H9 (cell line): ENCODE results near the gene TRAF3. TPM values are rescaled to one million over a fixed set of nuclear protein-coding genes. Genes with fewer than 3 reads are reported as not detected.

ENCODE experiments used
- DNase-seq: peaks from one replicate; pipeline ENCODE4 v3.0.0-alpha.2; 2017
- H2AFZ ChIP-seq: one replicate; pipeline ENCODE4 v1.6.1; 2013; ENCODE audit warnings: mild to moderate bottlenecking, low read length, control low read depth, moderate library complexity
- H2AK5ac ChIP-seq: 2 replicates; pipeline ENCODE4 v1.6.1; 2013; ENCODE audit warnings: low read length, control low read depth, mixed read lengths; ENCODE audit not compliant: insufficient read length
- H2BK120ac ChIP-seq: one replicate; pipeline ENCODE4 v1.6.1; 2013; ENCODE audit warnings: low read depth, mild to moderate bottlenecking, low read length, control low read depth, inconsistent platforms; ENCODE audit not compliant: poor library complexity, severe bottlenecking
- H2BK12ac ChIP-seq: 2 replicates; pipeline ENCODE4 v1.6.1; 2013; ENCODE audit warnings: low read length, control low read depth, mixed read lengths, low read depth; ENCODE audit not compliant: insufficient read length
- H2BK15ac ChIP-seq: 2 replicates; pipeline ENCODE4 v1.6.1; 2013; ENCODE audit warnings: low read depth, low read length, control low read depth
- H2BK20ac ChIP-seq: one replicate; pipeline ENCODE4 v1.6.1; 2013; ENCODE audit warnings: low read depth, mild to moderate bottlenecking, low read length, control low read depth, inconsistent platforms; ENCODE audit not compliant: poor library complexity, severe bottlenecking
- H2BK5ac ChIP-seq: 2 replicates; pipeline ENCODE4 v1.6.1; 2013; ENCODE audit warnings: low read length, control low read depth, mixed read lengths; ENCODE audit not compliant: insufficient read length
- H3K14ac ChIP-seq: 2 replicates; pipeline ENCODE4 v1.6.1; 2013; ENCODE audit warnings: low read length, control low read depth; ENCODE audit not compliant: insufficient read depth
- H3K18ac ChIP-seq: 2 replicates; pipeline ENCODE4 v1.6.1; 2013; ENCODE audit warnings: low read depth, mild to moderate bottlenecking, mixed read lengths, low read length, control low read depth; ENCODE audit not compliant: insufficient read length
- H3K23ac ChIP-seq: 2 replicates; pipeline ENCODE4 v1.6.1; 2013; ENCODE audit warnings: low read length, control low read depth, mixed read lengths, low read depth; ENCODE audit not compliant: insufficient read length
- H3K23me2 ChIP-seq: 2 replicates; pipeline ENCODE4 v1.6.1; 2013; ENCODE audit warnings: low read depth, mild to moderate bottlenecking, mixed read lengths, low read length, control low read depth; ENCODE audit not compliant: insufficient read length, poor library complexity, severe bottlenecking
- H3K27ac ChIP-seq: 2 replicates; pipeline ENCODE4 v1.5.1; 2013; ENCODE audit warnings: low read length, control low read depth, mixed read lengths, low read depth; ENCODE audit not compliant: insufficient read length
- H3K27me3 ChIP-seq: 2 replicates; pipeline ENCODE4 v1.6.1; 2013; ENCODE audit warnings: low read length, control low read depth, inconsistent platforms; ENCODE audit not compliant: insufficient read depth
- H3K4ac ChIP-seq: 2 replicates; pipeline ENCODE4 v1.6.1; 2013; ENCODE audit warnings: low read depth, mild to moderate bottlenecking, control low read depth, inconsistent platforms, low read length, moderate library complexity
- H3K4me1 ChIP-seq: 2 replicates; pipeline ENCODE4 v1.6.1; 2013; ENCODE audit warnings: low read length, control low read depth, inconsistent platforms; ENCODE audit not compliant: insufficient read depth
- H3K4me2 ChIP-seq: 2 replicates; pipeline ENCODE4 v1.6.1; 2013; ENCODE audit warnings: low read length, control low read depth, mixed read lengths; ENCODE audit not compliant: insufficient read length, insufficient read depth
- H3K56ac ChIP-seq: 2 replicates; pipeline ENCODE4 v1.6.1; 2013; ENCODE audit warnings: low read depth, mild to moderate bottlenecking, mixed read lengths, low read length, control low read depth; ENCODE audit not compliant: insufficient read length
- H3K79me1 ChIP-seq: 2 replicates; pipeline ENCODE4 v1.6.1; 2013; ENCODE audit warnings: low read depth, mild to moderate bottlenecking, moderate library complexity, low read length, control low read depth, inconsistent platforms; ENCODE audit not compliant: insufficient read depth, poor library complexity, severe bottlenecking
- H3K79me2 ChIP-seq: 2 replicates; pipeline ENCODE4 v1.6.1; 2013; ENCODE audit warnings: low read length, control low read depth, inconsistent platforms; ENCODE audit not compliant: insufficient read depth
- H3K9ac ChIP-seq: 2 replicates; pipeline ENCODE4 v1.6.1; 2013; ENCODE audit warnings: low read length, control low read depth, mixed read lengths; ENCODE audit not compliant: insufficient read length; ENCODE audit errors: extremely low read depth
- H3K9me3 ChIP-seq: one replicate; pipeline ENCODE4 v1.6.1; 2013; ENCODE audit warnings: low read depth, low read length, inconsistent platforms; ENCODE audit not compliant: control insufficient read depth
- H3T11ph ChIP-seq: one replicate; pipeline ENCODE4 v1.6.1; 2013; ENCODE audit warnings: mild to moderate bottlenecking, low read length, control low read depth, inconsistent platforms
- H4K20me1 ChIP-seq: one replicate; pipeline ENCODE4 v1.6.1; 2013; ENCODE audit not compliant: control insufficient read depth, insufficient read length, insufficient read depth
- H4K5ac ChIP-seq: 2 replicates; pipeline ENCODE4 v1.6.1; 2013; ENCODE audit warnings: low read depth, mild to moderate bottlenecking, mixed read lengths, low read length, control low read depth; ENCODE audit not compliant: insufficient read length
- H4K8ac ChIP-seq: replicated peaks from 2 replicates; pipeline ENCODE4 v1.6.1; 2013; ENCODE audit warnings: low read length, control low read depth, mixed read lengths, low read depth; ENCODE audit not compliant: insufficient read length
- H4K91ac ChIP-seq: 2 replicates; pipeline ENCODE4 v1.6.1; 2013; ENCODE audit warnings: low read depth, mild to moderate bottlenecking, moderate library complexity, mixed read lengths, low read length, control low read depth; ENCODE audit not compliant: insufficient read length
- H3K27ac Mint-ChIP-seq, 3 experiments: 2 replicates in 2 of 3; 3 replicates in 1 of 3; pipeline ENCODE4 v1.8.0; 2020 to 2021; ENCODE audit warnings: mixed read lengths in 3 of 3, mild to moderate bottlenecking in 1 of 3, moderate library complexity in 1 of 3
- H3K27me3 Mint-ChIP-seq: 2 replicates; pipeline ENCODE4 v1.8.0; 2021; ENCODE audit warnings: low read depth, mild to moderate bottlenecking, moderate library complexity, mixed read lengths
- H3K36me3 Mint-ChIP-seq, 3 experiments: 2 replicates in 2 of 3; 3 replicates in 1 of 3; pipeline ENCODE4 v1.8.0; 2020 to 2021; ENCODE audit warnings: low read depth in 3 of 3, mixed read lengths in 3 of 3; ENCODE audit not compliant: insufficient read depth in 1 of 3
- H3K4me1 Mint-ChIP-seq, 2 experiments: 2 replicates each; pipeline ENCODE4 v1.8.0; 2020; ENCODE audit warnings: mixed read lengths in 2 of 2
- H3K4me3 Mint-ChIP-seq, 2 experiments: 2 replicates in 1 of 2; 3 replicates in 1 of 2; pipeline ENCODE4 v1.8.0; 2020 to 2021; ENCODE audit warnings: mild to moderate bottlenecking in 2 of 2, mixed read lengths in 2 of 2, moderate library complexity in 1 of 2
- H3K9me3 Mint-ChIP-seq, 2 experiments: 2 replicates in 1 of 2; 3 replicates in 1 of 2; pipeline ENCODE4 v1.8.0; 2020; ENCODE audit warnings: mild to moderate bottlenecking in 2 of 2, mixed read lengths in 2 of 2, moderate library complexity in 1 of 2
- WGBS: extraction: QIAGEN DNeasy Blood & Tissue Kit; methylation state at CpG from one replicate; pipeline ENCODE4 v1.1.7; 2013; ENCODE audit warnings: missing lambda C conversion rate, low lambda C conversion rate, mixed read lengths; ENCODE audit not compliant: insufficient read length; ENCODE audit errors: extremely low coverage; 5-methylcytosine and 5-hydroxymethylcytosine counted together
- total RNA-seq: library from RNA; stranded (reverse); gene quantifications from 2 replicates; pipeline ENCODE4 v1.2.1, GENCODE V29; 2021
- TF ChIP-seq, protein P1 (sequence below): fragments of 200-600 bp; sonication (generic); conservative IDR thresholded peaks from 3 replicates; pipeline ENCODE4 v1.8.0; 2021; ENCODE audit warnings: antibody characterized with exemption, mild to moderate bottlenecking

Gene TRAF3
- total RNA-seq, 1 experiment from 2014 or later: 9.6 TPM

DNA sequence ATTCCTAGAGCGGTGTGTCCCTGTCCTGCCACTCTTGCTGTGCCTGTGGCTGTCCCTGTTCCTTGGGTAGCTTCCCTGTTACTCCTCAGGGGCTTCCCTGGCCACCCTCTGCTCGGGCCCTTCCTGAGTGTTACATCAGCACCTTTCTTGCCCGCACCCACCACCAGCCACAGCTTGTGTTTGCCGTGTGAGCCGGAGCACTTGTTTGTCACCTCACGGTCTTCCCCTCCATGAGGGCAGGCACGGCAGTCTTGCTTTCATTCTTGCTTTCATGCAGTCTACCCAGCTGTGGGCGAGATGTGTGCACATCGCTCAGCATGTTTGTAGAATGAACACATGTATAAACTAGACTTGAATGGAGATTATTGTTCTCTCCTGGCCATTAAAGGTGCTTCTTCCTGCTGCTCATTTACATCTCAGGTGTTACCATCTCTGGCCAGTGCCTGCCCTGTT is 42.0 kb downstream of the TRAF3 start:
- Histone ChIP-seq H4K91ac (no peak overlapping the region), H3K9me3 (no peaks in the 10 kb centered on the region), H3K9ac (no peak overlapping the region), H3K4me1 (peaks cover 7% of the 10 kb centered on the region; the same call in 1 of the 2 replicates), H2BK5ac (no peak overlapping the region), H4K8ac (no peak overlapping the region), H2BK15ac (no peak overlapping the region), H3K23ac (no peak overlapping the region), H3K79me2 (no peaks in the 10 kb centered on the region; the same call in 1 of the 2 replicates), H2AK5ac (no peak overlapping the region), H3T11ph (no peak overlapping the region), H3K4me2 (no peak overlapping the region), H3K23me2 (no peaks in the 10 kb centered on the region), H3K14ac (peak overlapping the region; percentile 4; the same call in 1 of the 2 replicates), H3K79me1 (no peaks in the 10 kb centered on the region), H2BK120ac (no peak overlapping the region), H3K56ac (no peak overlapping the region), H3K18ac (peak overlapping the region; percentile 23), H3K4ac (no peak overlapping the region), H2BK20ac (no peak overlapping the region), H3K27me3 (no peaks in the 10 kb centered on the region), H2BK12ac (no peak overlapping the region), H4K5ac (no peak overlapping the region), H2AFZ (no peak overlapping the region), H4K20me1 (no peaks in the 10 kb centered on the region), H3K27ac (no peak overlapping the region)
- no CpG with 5 or more reads among the region's 9 CpGs for WGBS
- H3K36me3 Mint-ChIP-seq: no peaks in the 10 kb centered on the region
- H3K9me3 Mint-ChIP-seq: no peaks in the 10 kb centered on the region
- peaks cover 24 to 25% of the 10 kb centered on the region in 2 experiments for H3K4me1 Mint-ChIP-seq
- DNase-seq: no peak
- no peak overlapping the region for H3K4me3 Mint-ChIP-seq
- H3K27me3 Mint-ChIP-seq: no peaks in the 10 kb centered on the region
- H3K27ac Mint-ChIP-seq: peak overlapping the region in 2 of 3 experiments; percentile 80 to 90; a peak in 5 of 7 replicates
- TF ChIP-seq, protein P1, sequence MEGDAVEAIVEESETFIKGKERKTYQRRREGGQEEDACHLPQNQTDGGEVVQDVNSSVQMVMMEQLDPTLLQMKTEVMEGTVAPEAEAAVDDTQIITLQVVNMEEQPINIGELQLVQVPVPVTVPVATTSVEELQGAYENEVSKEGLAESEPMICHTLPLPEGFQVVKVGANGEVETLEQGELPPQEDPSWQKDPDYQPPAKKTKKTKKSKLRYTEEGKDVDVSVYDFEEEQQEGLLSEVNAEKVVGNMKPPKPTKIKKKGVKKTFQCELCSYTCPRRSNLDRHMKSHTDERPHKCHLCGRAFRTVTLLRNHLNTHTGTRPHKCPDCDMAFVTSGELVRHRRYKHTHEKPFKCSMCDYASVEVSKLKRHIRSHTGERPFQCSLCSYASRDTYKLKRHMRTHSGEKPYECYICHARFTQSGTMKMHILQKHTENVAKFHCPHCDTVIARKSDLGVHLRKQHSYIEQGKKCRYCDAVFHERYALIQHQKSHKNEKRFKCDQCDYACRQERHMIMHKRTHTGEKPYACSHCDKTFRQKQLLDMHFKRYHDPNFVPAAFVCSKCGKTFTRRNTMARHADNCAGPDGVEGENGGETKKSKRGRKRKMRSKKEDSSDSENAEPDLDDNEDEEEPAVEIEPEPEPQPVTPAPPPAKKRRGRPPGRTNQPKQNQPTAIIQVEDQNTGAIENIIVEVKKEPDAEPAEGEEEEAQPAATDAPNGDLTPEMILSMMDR: no peak
